DOHH2 (cell line): ENCODE results near the gene TSPAN11.

ENCODE experiments used
- CTCF ChIP-seq: fragments of 200-600 bp; sonication (generic); IDR thresholded peaks from one replicate; pipeline ENCODE4 v1.5.1; 2014; ENCODE audit warnings: antibody characterized with exemption, mild to moderate bottlenecking, low read depth, low read length; ENCODE audit not compliant: poor library complexity, severe bottlenecking
- EZH2phosphoT487 ChIP-seq: fragments of 200-600 bp; sonication (generic); IDR thresholded peaks from 2 replicates; pipeline ENCODE4 v1.6.1; 2017; ENCODE audit warnings: borderline replicate concordance, mild to moderate bottlenecking, antibody characterized with exemption, low read length, moderate library complexity, mixed read lengths

- no peak for TF ChIP-seq CTCF
- TF ChIP-seq EZH2phosphoT487, result no peak
Measured at GRCh38 chr12:30970559-30971197, 44.1 kb downstream of the TSPAN11 start.
